A673 (cell line): ENCODE measurements around the gene GLI3. TPM values are rescaled to one million over a fixed set of nuclear protein-coding genes. Genes with fewer than 3 reads are reported as not detected.

Source experiments
- BruUV-seq: library from RNA; stranded (reverse); fragments of 400-500 nt; replicated peaks from 2 replicates; lab custom pipeline; 2021; lab: Mats Ljungman, UMichigan
- CTCF ChIA-PET: fragments of 300-600 bp; sonication (Branson Sonifier 250); formaldehyde crosslinking; loops from one replicate; lab custom pipeline; 2022; ENCODE audit warnings: antibody characterized with exemption; lab: Charles Lee
- POLR2A ChIA-PET: fragments of 300-600 bp; sonication (Branson Sonifier 250); formaldehyde crosslinking; loops from one replicate; lab custom pipeline; 2022; ENCODE audit warnings: antibody characterized with exemption; ENCODE audit not compliant: low non-redundant PET; lab: Charles Lee
- DNase-seq: peaks from one replicate; pipeline ENCODE4 v3.0.0-alpha.2; 2015; ENCODE audit warnings: low spot score
- H3K27ac ChIP-seq: fragments of 200-600 bp; sonication (generic); 2 replicates; pipeline ENCODE4 v1.5.1; 2016; ENCODE audit warnings: mixed run types, low read depth, mild to moderate bottlenecking, mixed read lengths, antibody characterized with exemption, low read length; ENCODE audit not compliant: poor library complexity, severe bottlenecking
- H3K27me3 ChIP-seq: fragments of 200-600 bp; sonication (generic); replicated peaks from 2 replicates; pipeline ENCODE4 v1.6.1; 2017; ENCODE audit warnings: mixed run types, low read depth, mild to moderate bottlenecking, mixed read lengths, antibody characterized with exemption, low read length; ENCODE audit not compliant: insufficient read depth, poor library complexity
- H3K36me3 ChIP-seq: fragments of 200-600 bp; sonication (generic); 2 replicates; pipeline ENCODE4 v1.6.1; 2016; ENCODE audit warnings: mixed run types, mild to moderate bottlenecking, mixed read lengths, antibody characterized with exemption, low read length; ENCODE audit not compliant: insufficient read depth, poor library complexity, severe bottlenecking
- H3K4me1 ChIP-seq: fragments of 200-600 bp; sonication (generic); 2 replicates; pipeline ENCODE4 v1.6.1; 2017; ENCODE audit warnings: mixed run types, mild to moderate bottlenecking, mixed read lengths, antibody characterized with exemption, low read length; ENCODE audit not compliant: insufficient read depth, poor library complexity, severe bottlenecking
- H3K4me3 ChIP-seq: fragments of 200-600 bp; sonication (generic); 2 replicates; pipeline ENCODE4 v1.5.1; 2016; ENCODE audit warnings: low read depth, mixed run types, mild to moderate bottlenecking, mixed read lengths, low read length; ENCODE audit not compliant: poor library complexity, severe bottlenecking
- H3K9me3 ChIP-seq: fragments of 200-600 bp; sonication (generic); 2 replicates; pipeline ENCODE4 v1.6.1; 2016; ENCODE audit warnings: mixed run types, low read depth, mild to moderate bottlenecking, mixed read lengths, antibody characterized with exemption, low read length; ENCODE audit not compliant: poor library complexity, severe bottlenecking
- CTCF ChIP-seq: fragments of 300-800, 200-600 bp; sonication (generic); conservative IDR thresholded peaks from 2 replicates; pipeline ENCODE4 v1.5.1; 2017; ENCODE audit warnings: low read depth, mild to moderate bottlenecking, antibody characterized with exemption, low read length, moderate library complexity, mixed read lengths
- EZH2 ChIP-seq: fragments of 200-600 bp; sonication (generic); IDR thresholded peaks from 2 replicates; pipeline ENCODE4 v1.6.1; 2017; ENCODE audit warnings: borderline replicate concordance, low read depth, mild to moderate bottlenecking, mixed read lengths, antibody characterized with exemption, low read length; ENCODE audit not compliant: poor library complexity, severe bottlenecking
- intact Hi-C: fragments of 100-400 bp; cut with micrococcal nuclease; formaldehyde crosslinking; loops from one replicate; pipeline ENCODE4 v1.10.0; 2022; ENCODE audit not compliant: unreplicated experiment
- total RNA-seq: library from RNA; stranded (reverse); gene quantifications from 2 replicates; pipeline ENCODE4 v1.2.3, GENCODE V29; 2021

The GLI3 gene
- total RNA-seq, 1 experiment from 2014 or later, result 52.6 TPM

- TF ChIP-seq CTCF (no peak), EZH2 (no peak)
- POLR2A ChIA-PET, result no interaction called here
- Histone ChIP-seq H3K4me3 (no peak overlapping the region), H3K27me3 (no peaks in the 10 kb centered on the region), H3K9me3 (no peaks in the 10 kb centered on the region), H3K4me1 (peaks cover 4% of the 10 kb centered on the region), H3K27ac (no peak overlapping the region), H3K36me3 (no peaks in the 10 kb centered on the region)
- DNase-seq, result no peak
- CTCF ChIA-PET, result no interaction called here
- intact Hi-C loops, result no loop called here
- BruUV-seq, result no TSS peak
These were observed 315.5 kb downstream of the GLI3 start for GRCh38 chr7:41921453-41921981.

- intact Hi-C loops, result loop anchor here (5.0 kb wide), 1 partner anchor 96 kb away; no protein-coding TSS in a partner anchor
- TF ChIP-seq CTCF (no peak), EZH2 (no peak)
- Histone ChIP-seq H3K9me3 (no peaks in the 10 kb centered on the region), H3K36me3 (no peaks in the 10 kb centered on the region), H3K4me3 (no peak overlapping the region), H3K27me3 (no peaks in the 10 kb centered on the region), H3K4me1 (peaks cover 4% of the 10 kb centered on the region), H3K27ac (no peak overlapping the region)
- CTCF ChIA-PET, result no interaction called here
- BruUV-seq, result no TSS peak
- no peak for DNase-seq
- POLR2A ChIA-PET, result no interaction called here
These were observed 318.4 kb downstream of the GLI3 start for GRCh38 chr7:41918597-41918996.

GRCh38 chr7:41916450-41916927 is 320.5 kb downstream of the GLI3 start:
- no peak for TF ChIP-seq CTCF
- no peak for TF ChIP-seq EZH2
- intact Hi-C loops, result loop anchor here (5.0 kb wide), 1 partner anchor 94 kb away; no protein-coding TSS in a partner anchor
- peak; percentile 44 for DNase-seq
- no peaks in the 10 kb centered on the region for H3K36me3 ChIP-seq
- H3K4me3 ChIP-seq, result no peak overlapping the region
- H3K9me3 ChIP-seq, result no peaks in the 10 kb centered on the region
- POLR2A ChIA-PET, result no interaction called here
- H3K27ac ChIP-seq, result no peak overlapping the region
- H3K27me3 ChIP-seq, result no peaks in the 10 kb centered on the region
- H3K4me1 ChIP-seq, result peaks cover 4% of the 10 kb centered on the region
- CTCF ChIA-PET, result interaction anchor here (1.5 kb wide), 1 partner anchor 24 kb away, joined by 3 read pairs; no protein-coding TSS in a partner anchor
- no TSS peak for BruUV-seq
